ENCODE results near the gene SH3BGRL2. TPM values are rescaled to one million over a fixed set of nuclear protein-coding genes. Genes with fewer than 3 reads are reported as not detected.

Gene SH3BGRL2
- total and polyA plus RNA-seq, 2 of the 8 experiments (the other 6 are each of a cell fraction or from before 2014, with no cell fraction given): 6.0 to 20.3 TPM

GRCh38 chr6:79724816-79725215 is 93.7 kb downstream of the SH3BGRL2 start:
- Histone ChIP-seq H3K4me1 (replicated peaks in 1 of 4; ENCODE audit: control insufficient read depth in 3 of 4, insufficient read depth in 4 of 4, low read length in 3 of 4) (no peaks in the 10 kb centered on the region), H3K14ac (ENCODE audit: insufficient read length) (no peak overlapping the region), H3K4me2 (ENCODE audit: insufficient read depth in 1 of 2, low read depth in 2 of 2, low read length in 2 of 2) (no peak overlapping the region), H3K23me2 (ENCODE audit: low read depth, low read length) (no peaks in the 10 kb centered on the region), H3K27ac (ENCODE audit: low read depth, low read length) (no peak overlapping the region), H3K9me3 (ENCODE audit: insufficient read depth in 2 of 2, low read depth in 1 of 2, low read length in 1 of 2) (no peaks in the 10 kb centered on the region), H3K18ac (ENCODE audit: extremely low read depth, low read length) (no peak overlapping the region), H3K36me3 (ENCODE audit: control insufficient read depth in 2 of 4, insufficient read depth in 4 of 4, low read length in 3 of 4) (no peaks in the 10 kb centered on the region), H3K9ac (replicated peaks in 1 of 4; ENCODE audit: extremely low read depth in 1 of 4, low read depth in 3 of 4, low read length in 3 of 4) (no peak overlapping the region), H4K20me1 (replicated peaks in 1 of 2; ENCODE audit: control insufficient read depth in 1 of 2, insufficient read depth in 2 of 2, low read length in 2 of 2) (no peaks in the 10 kb centered on the region), H3K23ac (ENCODE audit: insufficient read length) (no peak overlapping the region), H3K56ac (replicated peaks; ENCODE audit: insufficient read length, low read depth, low read length) (no peak overlapping the region), H2AK5ac (ENCODE audit: low read depth, low read length) (no peak overlapping the region), H3K79me2 (ENCODE audit: control insufficient read depth in 1 of 2, insufficient read depth in 2 of 2, low read length in 2 of 2) (no peaks in the 10 kb centered on the region), H2BK120ac (replicated peaks; ENCODE audit: low read depth, low read length) (no peak overlapping the region), H4K8ac (ENCODE audit: extremely low read depth, insufficient read depth, low read length) (no peak overlapping the region; the same call in 1 of the 2 replicates), H4K91ac (replicated peaks; ENCODE audit: insufficient read length, low read length) (no peak overlapping the region), H3K4ac (replicated peaks; ENCODE audit: insufficient read length, low read depth, low read length) (no peak overlapping the region), H3K79me1 (ENCODE audit: low read depth, low read length) (no peaks in the 10 kb centered on the region), H2BK5ac (ENCODE audit: low read depth, low read length) (no peak overlapping the region), H3K27me3 (replicated peaks in 1 of 4; ENCODE audit: control insufficient read depth in 3 of 4, extremely low read depth in 1 of 4, insufficient read depth in 3 of 4, low read length in 3 of 4) (no peaks in the 10 kb centered on the region; a peak in 1 of 7 replicates), H2AFZ (ENCODE audit: low read length) (no peak overlapping the region), H2BK15ac (ENCODE audit: low read length) (no peak overlapping the region), H4K5ac (ENCODE audit: insufficient read length, low read depth, low read length) (no peak overlapping the region), H2BK20ac (ENCODE audit: low read length) (no peak overlapping the region), H2BK12ac (ENCODE audit: low read depth, low read length) (no peak overlapping the region), H3K4me3 (ENCODE audit: extremely low read depth in 1 of 4, insufficient read depth in 2 of 4, low read depth in 3 of 4, low read length in 4 of 4) (no peak overlapping the region)
- ChIA-PET CTCF (ENCODE audit: partially characterized antibody) (interaction anchor here (1.0 to 1.2 kb wide), 2 partner anchors 9 to 11 kb away, joined by 3 read pairs; no protein-coding TSS in a partner anchor), POLR2A (ENCODE audit: partially characterized antibody) (no interaction called here)
- no peak for DNase-seq (ENCODE audit: low read depth in 1 of 2, low spot score in 2 of 2)
- no peak for FAIRE-seq
- WGBS, 2 experiments (ENCODE audit: extremely low coverage in 1 of 2, insufficient coverage in 1 of 2, insufficient read length in 1 of 2, insufficient replicate concordance in 2 of 2, low coverage in 1 of 2, low lambda C conversion rate in 2 of 2, missing lambda C conversion rate in 1 of 2): 89% methylated on average over 2 of the region's 2 CpGs; no CpG with 5 or more reads in 1 of the 2 experiments
- TF ChIP-seq SAP30 (IDR thresholded peaks at IDR 0.05; ENCODE audit: insufficient read depth, insufficient replicate concordance, low read length) (no peak), TCF12 (IDR thresholded peaks at IDR 0.05; ENCODE audit: low read depth, low read length) (no peak), JUN (IDR thresholded peaks at IDR 0.05; ENCODE audit: low read depth, low read length) (no peak), RNF2 (IDR thresholded peaks at IDR 0.05; ENCODE audit: borderline replicate concordance, low read depth, low read length, missing control alignments, poor library complexity, severe bottlenecking) (no peak), SP4 (IDR thresholded peaks at IDR 0.05; ENCODE audit: low read length) (no peak), BACH1 (IDR thresholded peaks at IDR 0.05; ENCODE audit: low read length) (no peak), ZNF274 (IDR thresholded peaks at IDR 0.05; ENCODE audit: borderline replicate concordance, extremely low read depth, low read length) (no peak), MAFK (IDR thresholded peaks at IDR 0.05; ENCODE audit: low read depth, low read length) (no peak), TEAD4 (IDR thresholded peaks at IDR 0.05; ENCODE audit: low read depth, low read length) (no peak), NRF1 (IDR thresholded peaks at IDR 0.05; ENCODE audit: low read depth, low read length) (no peak), SUZ12 (IDR thresholded peaks at IDR 0.05; ENCODE audit: low read length) (no peak), BCL11A (IDR thresholded peaks at IDR 0.05; ENCODE audit: low read depth in 2 of 2, low read length in 2 of 2) (no peak), ATF2 (IDR thresholded peaks at IDR 0.05; ENCODE audit: low read length) (no peak)

All from H1 (cell line).